ENCODE data around the gene TRAK1.
"Not testable (repeated sequence)": the region's sequence is repeated elsewhere in the genome, so short reads cannot be mapped to it uniquely, and the experiment has no call there.

The TRAK1 gene

GRCh38 chr3:42098171-42098570, 7.0 kb downstream of the TRAK1 start:
- DNase-seq: no peak

DNA sequence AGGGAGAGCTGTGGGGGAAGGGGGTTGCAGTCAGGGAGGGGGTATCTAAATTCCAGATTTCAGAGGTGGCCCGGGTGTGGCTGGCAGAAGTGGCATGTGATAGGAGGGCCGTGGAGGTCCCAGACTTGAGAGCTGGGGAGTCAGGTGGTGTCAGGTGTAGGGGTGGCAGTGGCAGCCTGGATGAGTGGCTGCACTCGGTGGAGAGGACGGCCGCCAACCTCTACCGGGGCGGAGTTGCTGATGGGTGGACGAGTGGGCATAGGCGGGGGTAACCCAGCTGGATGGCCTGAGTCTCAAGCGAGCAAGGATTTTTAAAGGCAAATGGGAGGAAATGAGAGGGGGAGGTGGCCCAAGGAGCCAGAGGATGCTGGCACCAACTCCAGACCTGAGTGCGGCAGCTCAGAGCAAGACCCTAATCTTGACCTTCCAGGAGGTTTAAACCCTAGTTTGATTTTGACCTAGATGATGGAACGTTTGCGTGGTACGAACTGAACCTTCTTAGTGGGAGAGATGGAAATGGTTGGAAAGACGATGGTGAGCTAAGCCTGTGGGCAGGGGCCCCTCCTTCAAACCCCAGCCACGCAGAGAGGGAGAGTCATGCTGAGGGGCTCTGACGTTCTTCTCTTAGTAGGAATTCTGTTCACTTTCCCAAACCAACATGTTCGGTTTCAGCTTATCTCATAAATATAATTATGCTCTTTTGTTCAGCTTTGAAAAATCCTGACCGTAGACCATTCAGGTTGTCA, 8.0 kb downstream of the TRAK1 start:
- no peak for DNase-seq

GRCh38 chr3:42101048-42101447, 9.9 kb downstream of the TRAK1 start:
- no peak for DNase-seq

DNA sequence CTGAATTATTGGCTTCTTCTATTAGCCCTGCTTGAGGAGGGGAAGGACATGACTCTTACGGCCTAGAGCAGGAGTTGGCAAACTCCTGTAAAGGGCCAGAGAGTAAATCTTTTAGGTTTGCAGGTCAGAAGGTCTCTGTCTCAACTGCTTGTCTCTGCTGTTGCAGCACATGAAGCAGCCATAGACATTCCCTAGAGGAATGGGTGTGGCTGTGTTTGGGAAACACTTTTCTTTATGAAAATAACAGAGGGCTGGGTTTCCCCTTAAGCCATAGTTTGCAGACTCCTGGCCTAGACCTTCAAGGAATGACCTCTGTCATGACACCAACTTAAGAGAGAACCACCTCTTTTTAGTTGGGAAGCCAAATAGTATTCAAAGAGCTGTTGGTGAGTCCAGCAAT, 10.3 kb downstream of the TRAK1 start:
- DNase-seq: no peak

GRCh38 chr3:42102571-42102970, 11.4 kb downstream of the TRAK1 start:
- no peak for DNase-seq

GRCh38 chr3:42103921-42104665, 12.9 kb downstream of the TRAK1 start:
- not testable (repeated sequence) for DNase-seq

DNA sequence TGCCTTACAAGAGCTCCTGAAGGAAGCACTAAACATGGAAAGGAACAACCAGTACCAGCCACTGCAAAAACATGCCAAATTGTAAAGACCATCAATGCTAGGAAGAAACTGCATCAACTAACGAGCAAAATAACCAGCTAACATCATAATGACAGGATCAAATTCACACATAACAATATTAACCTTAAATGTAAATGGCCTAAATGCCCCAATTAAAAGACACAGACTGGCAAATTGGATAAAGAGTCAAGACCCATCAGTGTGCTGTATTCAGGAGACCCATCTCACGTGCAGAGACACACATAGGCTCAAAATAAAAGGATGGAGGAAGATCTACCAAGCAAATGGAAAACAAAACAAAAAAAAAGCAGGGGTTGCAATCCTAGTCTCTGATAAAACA, 14.8 kb downstream of the TRAK1 start:
- not testable (repeated sequence) for DNase-seq

DNA sequence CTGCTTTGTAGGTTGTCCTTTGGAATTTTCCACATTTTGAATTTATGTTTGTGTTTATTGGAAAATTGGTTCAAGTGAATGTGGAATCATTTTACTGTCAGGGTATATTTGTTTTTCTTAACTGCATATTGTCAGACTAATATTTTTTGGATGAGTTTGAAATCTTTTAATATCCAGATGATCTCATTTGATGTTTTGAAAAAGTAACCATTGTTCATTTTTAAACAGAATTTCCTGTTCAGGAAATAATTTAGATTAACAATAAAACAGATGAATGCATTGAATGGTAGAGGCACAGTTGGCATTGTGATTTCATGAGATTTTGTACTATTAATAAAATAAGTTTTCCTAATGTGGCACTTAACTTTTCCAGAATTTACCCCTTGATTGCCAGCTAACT, 15.5 kb downstream of the TRAK1 start:
- DNase-seq: no peak

GRCh38 chr3:42110631-42111030, 19.5 kb downstream of the TRAK1 start:
- DNase-seq: no peak

DNA sequence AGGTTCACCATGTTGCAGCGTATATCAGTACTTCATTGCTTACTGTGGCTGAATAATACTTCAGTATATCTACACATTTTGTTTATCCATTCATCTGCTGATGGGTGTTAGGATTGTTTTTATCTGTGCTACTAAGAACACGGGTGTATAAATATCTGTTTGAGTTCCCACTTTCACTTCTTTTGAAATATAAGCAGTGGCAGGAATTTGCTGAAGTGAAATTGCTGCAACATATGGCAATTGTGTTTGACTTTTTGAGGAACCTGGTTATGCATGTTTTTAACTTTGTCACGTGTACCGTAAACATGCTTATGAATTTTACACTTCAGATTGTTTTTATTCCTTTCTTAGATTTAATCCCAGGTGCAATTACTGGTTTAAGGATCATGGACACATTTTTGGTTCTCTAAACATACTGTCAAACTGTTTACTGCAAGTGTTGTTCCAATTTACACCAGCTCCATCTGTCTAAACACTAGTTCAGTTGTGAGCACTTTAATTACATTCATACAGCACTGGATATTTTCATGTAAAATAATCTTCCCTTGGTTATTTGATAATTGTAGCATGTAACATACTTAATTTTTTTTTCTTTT, 23.1 kb downstream of the TRAK1 start:
- DNase-seq: no peak

GRCh38 chr3:42115215-42115614, 24.1 kb downstream of the TRAK1 start:
- DNase-seq: no peak

DNA sequence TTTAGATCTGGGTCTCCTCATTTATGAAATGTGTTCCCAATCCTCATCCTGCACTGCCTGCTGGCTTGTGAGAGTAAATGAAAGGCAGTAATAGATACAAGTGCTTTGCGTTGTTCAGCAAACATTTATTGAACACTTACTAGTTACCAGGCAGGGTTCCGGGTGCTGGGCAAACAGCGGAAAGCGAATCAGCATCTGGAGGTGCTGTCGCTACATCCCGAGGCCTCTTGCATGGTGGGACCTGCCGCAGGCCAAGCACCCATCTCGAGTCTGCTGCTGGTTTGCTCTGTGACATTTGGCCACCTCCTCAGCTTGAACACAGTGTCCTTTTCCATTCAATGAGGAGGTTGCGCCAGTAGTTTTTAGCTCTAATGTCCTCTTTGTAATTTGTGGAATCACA, 24.8 kb downstream of the TRAK1 start:
- no peak for DNase-seq

DNA sequence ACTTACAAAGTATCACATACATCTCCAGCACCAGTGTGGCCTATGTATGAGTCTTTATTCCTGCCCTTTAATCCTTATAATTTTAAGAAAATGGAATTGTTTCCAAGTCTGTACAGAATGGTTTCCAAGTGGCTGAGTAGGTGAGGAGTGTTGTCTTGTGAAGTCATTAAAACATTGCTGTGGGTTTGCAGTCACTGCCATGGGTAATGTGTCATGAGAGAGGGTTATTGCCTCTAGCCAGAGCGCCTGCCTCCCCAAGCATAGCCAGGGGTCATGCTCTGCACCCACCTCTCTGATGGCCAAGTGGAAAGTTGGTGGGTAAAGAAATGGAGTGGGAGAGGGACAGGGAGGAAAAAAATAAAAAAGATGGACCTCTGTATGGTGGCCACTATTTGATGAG, 25.3 kb downstream of the TRAK1 start:
- no peak for DNase-seq

- no peak for DNase-seq
Observed at GRCh38 chr3:42117175-42118008, 26.2 kb downstream of the TRAK1 start.

GRCh38 chr3:42118762-42119361, 27.7 kb downstream of the TRAK1 start:
- DNase-seq: no peak

- no peak for DNase-seq
Observed at GRCh38 chr3:42119561-42120355, 28.6 kb downstream of the TRAK1 start.

DNA sequence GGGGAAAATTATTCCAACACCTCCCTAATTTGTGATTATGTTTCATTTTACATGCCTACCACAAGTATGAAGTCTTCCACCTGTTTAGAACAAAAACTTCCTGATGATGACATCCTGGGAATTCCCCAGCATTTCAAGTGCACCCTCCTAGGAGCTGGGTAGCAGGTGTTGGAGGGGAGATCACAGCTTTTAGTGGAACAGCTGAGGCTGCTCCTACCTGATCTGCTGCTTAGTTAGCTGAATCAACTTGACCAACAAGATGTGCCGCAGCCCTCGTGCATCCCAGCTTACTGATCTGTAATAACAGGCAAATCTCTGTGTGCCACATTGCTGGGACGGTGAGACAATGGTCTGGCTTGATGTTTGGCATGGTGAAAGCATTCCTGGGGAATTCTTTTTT, 29.7 kb downstream of the TRAK1 start:
- DNase-seq: no peak

DNA sequence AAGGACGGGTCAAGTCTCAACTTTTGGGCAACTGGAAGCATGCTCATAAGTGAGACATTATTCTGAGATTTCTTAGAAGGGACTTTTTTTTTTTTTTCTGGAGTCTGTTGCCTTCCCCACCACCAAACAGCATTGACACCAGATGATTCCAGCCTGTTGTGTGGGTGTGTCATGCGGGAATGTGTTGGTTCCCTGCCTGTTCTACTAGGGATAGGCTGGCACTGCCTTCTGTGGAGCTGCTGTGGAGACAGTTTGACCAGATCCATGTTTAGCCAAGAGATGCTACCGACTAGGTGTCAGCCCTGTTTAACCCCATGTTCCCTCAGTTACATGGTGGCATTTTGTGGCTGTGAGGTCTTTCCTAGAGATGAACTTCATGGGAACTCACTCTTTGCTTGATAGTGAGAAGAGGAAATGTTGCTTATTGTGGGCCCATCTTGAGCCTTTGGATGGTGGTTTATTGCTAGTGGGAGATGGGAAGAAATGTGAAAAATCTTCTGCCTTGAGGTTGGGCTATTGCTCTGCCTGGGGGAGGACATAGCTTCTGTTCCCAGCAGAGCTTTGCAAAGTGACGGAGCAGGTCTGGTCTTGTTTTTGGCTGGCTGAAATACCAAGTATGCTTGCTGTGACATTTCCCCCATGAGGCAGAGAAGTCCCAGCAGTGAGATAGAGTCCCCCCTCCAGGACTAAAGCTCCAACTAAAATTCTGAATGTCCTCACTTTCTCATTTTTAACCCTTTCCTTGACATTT, 31.3 kb downstream of the TRAK1 start:
- DNase-seq: no peak

DNA sequence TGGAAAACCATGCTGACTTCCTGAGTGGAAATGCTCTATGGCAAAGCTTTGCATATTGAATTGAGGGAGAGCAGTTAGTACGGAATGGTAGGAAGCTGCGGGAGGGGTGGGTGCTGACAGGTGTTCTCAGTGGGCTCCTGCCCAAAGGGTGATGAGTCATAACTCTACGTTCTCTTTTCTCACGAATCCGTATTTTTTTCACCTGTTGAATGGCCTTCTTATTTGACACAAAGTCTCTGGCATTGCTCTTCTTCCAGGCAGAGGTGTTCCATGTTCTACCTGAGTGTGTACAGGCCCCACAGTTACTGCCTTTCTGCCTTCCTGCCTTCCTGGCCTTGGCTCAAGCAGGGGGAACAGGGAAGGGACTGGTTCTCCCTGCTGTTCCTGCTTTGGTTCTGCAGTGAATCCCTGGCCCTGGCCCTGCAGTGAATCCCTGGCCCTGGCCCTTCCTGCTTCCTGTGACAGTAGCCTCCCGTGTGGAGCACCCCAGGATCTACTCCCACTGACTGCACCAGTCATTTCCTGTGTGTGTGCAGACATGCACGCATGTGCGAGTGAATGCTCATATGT, 31.9 kb downstream of the TRAK1 start:
- DNase-seq: no peak

- DNase-seq: no peak
Observed at GRCh38 chr3:42123824-42124658, 32.9 kb downstream of the TRAK1 start.

Data from NCI-H446 treated with DMSO at 0.1 percent for 48 hours (cell line).